ENCODE results near the gene ZKSCAN3.
"Not testable (repeated sequence)": the region's sequence is repeated elsewhere in the genome, so short reads cannot be mapped to it uniquely, and the experiment has no call there.

The ZKSCAN3 gene

GRCh38 chr6:28395918-28396317, 46.2 kb downstream of the ZKSCAN3 start:
- no peak for TF ChIP-seq CTCF (conservative IDR thresholded peaks at IDR 0.05; ENCODE audit: low read depth, low read length)
- no peak for DNase-seq (ENCODE audit: low read depth)
- no peak overlapping the region for H3K4me3 ChIP-seq (ENCODE audit: low read depth, low read length)

GRCh38 chr6:28399350-28400121, 49.8 kb downstream of the ZKSCAN3 start, which contains the start of gene ZSCAN12:
TSS of gene ZSCAN12 (minus strand) at chr6:28399747. CDS start at chr6:28398405, 1,342 bp downstream.
- peak; percentile 90 for DNase-seq (ENCODE audit: low read depth)
- peak; percentile 65 for TF ChIP-seq CTCF (conservative IDR thresholded peaks at IDR 0.05; ENCODE audit: low read depth, low read length)
- H3K4me3 ChIP-seq (ENCODE audit: low read depth, low read length): peak within 1 kb of the TSS; percentile 68

GRCh38 chr6:28400122-28400451, 50.3 kb downstream of the ZKSCAN3 start:
- no peak for TF ChIP-seq CTCF (conservative IDR thresholded peaks at IDR 0.05; ENCODE audit: low read depth, low read length)
- no peak for DNase-seq (ENCODE audit: low read depth)
- peak overlapping the region; percentile 68 for H3K4me3 ChIP-seq (ENCODE audit: low read depth, low read length)

- TF ChIP-seq CTCF (conservative IDR thresholded peaks at IDR 0.05; ENCODE audit: low read depth, low read length): no peak
- DNase-seq (ENCODE audit: low read depth): peak; percentile 53
- no peak overlapping the region for H3K4me3 ChIP-seq (ENCODE audit: low read depth, low read length)
Measured at GRCh38 chr6:28401172-28401571, 51.4 kb downstream of the ZKSCAN3 start.

GRCh38 chr6:28402197-28402596, 52.5 kb downstream of the ZKSCAN3 start:
- TF ChIP-seq CTCF (conservative IDR thresholded peaks at IDR 0.05; ENCODE audit: low read depth, low read length): no peak
- H3K4me3 ChIP-seq (ENCODE audit: low read depth, low read length): no peak overlapping the region
- DNase-seq (ENCODE audit: low read depth): no peak

GRCh38 chr6:28403923-28404322, 54.2 kb downstream of the ZKSCAN3 start:
- H3K4me3 ChIP-seq (ENCODE audit: low read depth, low read length); DNase-seq (ENCODE audit: low read depth): not testable (repeated sequence)

- no peak for DNase-seq (ENCODE audit: low read depth)
- H3K4me3 ChIP-seq (ENCODE audit: low read depth, low read length): no peak overlapping the region
- TF ChIP-seq CTCF (conservative IDR thresholded peaks at IDR 0.05; ENCODE audit: low read depth, low read length): no peak
Measured at GRCh38 chr6:28407401-28407800, 57.7 kb downstream of the ZKSCAN3 start.

Measured in choroid plexus epithelial cell (primary cell).